Measurements from ENCODE around the gene MDH1.

The MDH1 gene

GRCh38 chr2:63571291-63571690 is 17.5 kb upstream of the MDH1 start:
- TF ChIP-seq POLR2AphosphoS5 (IDR thresholded peaks at IDR 0.05; ENCODE audit: low read depth, low read length) (no peak), FOXP2 (optimal IDR thresholded peaks at IDR 0.05; ENCODE audit: borderline replicate concordance, extremely low read depth, extremely low read length, insufficient read depth) (no peak), TAF1 (IDR thresholded peaks at IDR 0.05; ENCODE audit: borderline replicate concordance, insufficient read depth, low read length) (no peak), SIN3A (IDR thresholded peaks at IDR 0.05; ENCODE audit: borderline replicate concordance, insufficient read depth, low read length) (no peak), REST (IDR thresholded peaks at IDR 0.05; ENCODE audit: insufficient read depth in 1 of 2, low read depth in 2 of 2, low read length in 2 of 2) (no peak)

GRCh38 chr2:63572001-63572400 is 16.8 kb upstream of the MDH1 start:
- TF ChIP-seq TAF1 (IDR thresholded peaks at IDR 0.05; ENCODE audit: borderline replicate concordance, insufficient read depth, low read length), result no peak
- TF ChIP-seq POLR2AphosphoS5 (IDR thresholded peaks at IDR 0.05; ENCODE audit: low read depth, low read length), result no peak
- TF ChIP-seq FOXP2 (optimal IDR thresholded peaks at IDR 0.05; ENCODE audit: borderline replicate concordance, extremely low read depth, extremely low read length, insufficient read depth), result no peak
- TF ChIP-seq REST (IDR thresholded peaks at IDR 0.05; ENCODE audit: insufficient read depth in 1 of 2, low read depth in 2 of 2, low read length in 2 of 2), result no peak
- no peak for TF ChIP-seq SIN3A (IDR thresholded peaks at IDR 0.05; ENCODE audit: borderline replicate concordance, insufficient read depth, low read length)

GRCh38 chr2:63576546-63576945 is 12.2 kb upstream of the MDH1 start:
- no peak for TF ChIP-seq POLR2AphosphoS5 (IDR thresholded peaks at IDR 0.05; ENCODE audit: low read depth, low read length)
- TF ChIP-seq REST (IDR thresholded peaks at IDR 0.05; ENCODE audit: insufficient read depth in 1 of 2, low read depth in 2 of 2, low read length in 2 of 2), result no peak
- TF ChIP-seq SIN3A (IDR thresholded peaks at IDR 0.05; ENCODE audit: borderline replicate concordance, insufficient read depth, low read length), result no peak
- no peak for TF ChIP-seq TAF1 (IDR thresholded peaks at IDR 0.05; ENCODE audit: borderline replicate concordance, insufficient read depth, low read length)
- TF ChIP-seq FOXP2 (optimal IDR thresholded peaks at IDR 0.05; ENCODE audit: borderline replicate concordance, extremely low read depth, extremely low read length, insufficient read depth), result no peak

GRCh38 chr2:63578767-63579166 is 10.0 kb upstream of the MDH1 start:
- TF ChIP-seq REST (IDR thresholded peaks at IDR 0.05; ENCODE audit: insufficient read depth in 1 of 2, low read depth in 2 of 2, low read length in 2 of 2), result no peak
- no peak for TF ChIP-seq TAF1 (IDR thresholded peaks at IDR 0.05; ENCODE audit: borderline replicate concordance, insufficient read depth, low read length)
- TF ChIP-seq FOXP2 (optimal IDR thresholded peaks at IDR 0.05; ENCODE audit: borderline replicate concordance, extremely low read depth, extremely low read length, insufficient read depth), result no peak
- no peak for TF ChIP-seq SIN3A (IDR thresholded peaks at IDR 0.05; ENCODE audit: borderline replicate concordance, insufficient read depth, low read length)
- TF ChIP-seq POLR2AphosphoS5 (IDR thresholded peaks at IDR 0.05; ENCODE audit: low read depth, low read length), result no peak
